PFSK-1 (cell line): Measurements from ENCODE around the gene INTS2.

Experiments
- FOXP2 ChIP-seq: optimal IDR thresholded peaks from 2 replicates; pipeline ENCODE3; 2011; ENCODE audit warnings: borderline replicate concordance, control low read depth, inconsistent platforms; ENCODE audit not compliant: insufficient read depth; ENCODE audit errors: extremely low read length, extremely low read depth
- POLR2AphosphoS5 ChIP-seq: IDR thresholded peaks from 2 replicates; pipeline ENCODE4 v1.6.1; 2012; ENCODE audit warnings: low read depth, mild to moderate bottlenecking, control low read depth, low read length, moderate library complexity
- REST ChIP-seq, 2 experiments: IDR thresholded peaks; 2 replicates each; pipeline versions ENCODE4 v1.6.1 to v1.8.0; 2011 to 2012; ENCODE audit warnings: low read depth in 2 of 2, low read length in 2 of 2, control low read depth in 1 of 2, inconsistent platforms in 1 of 2, mild to moderate bottlenecking in 1 of 2, moderate library complexity in 1 of 2; ENCODE audit not compliant: insufficient read depth in 1 of 2
- SIN3A ChIP-seq: IDR thresholded peaks from 2 replicates; pipeline ENCODE4 v1.6.1; 2012; ENCODE audit warnings: mild to moderate bottlenecking, low read length, moderate library complexity, borderline replicate concordance; ENCODE audit not compliant: insufficient read depth
- TAF1 ChIP-seq: IDR thresholded peaks from 2 replicates; pipeline ENCODE4 v1.6.1; 2012; ENCODE audit warnings: low read length, control low read depth, borderline replicate concordance; ENCODE audit not compliant: insufficient read depth

The INTS2 gene

GRCh38 chr17:61852857-61853256 lies 74.9 kb downstream of the INTS2 start:
- TF ChIP-seq REST (IDR thresholded peaks at IDR 0.05; ENCODE audit: insufficient read depth in 1 of 2, low read depth in 2 of 2, low read length in 2 of 2) (no peak), POLR2AphosphoS5 (no peak), TAF1 (no peak), SIN3A (no peak)

GRCh38 chr17:61849674-61850073 lies 78.1 kb downstream of the INTS2 start:
- TF ChIP-seq SIN3A (no peak), REST (IDR thresholded peaks at IDR 0.05; ENCODE audit: insufficient read depth in 1 of 2, low read depth in 2 of 2, low read length in 2 of 2) (no peak), TAF1 (no peak), POLR2AphosphoS5 (no peak), FOXP2 (no peak)

- TF ChIP-seq POLR2AphosphoS5 (no peak), REST (IDR thresholded peaks at IDR 0.05; ENCODE audit: insufficient read depth in 1 of 2, low read depth in 2 of 2, low read length in 2 of 2) (no peak), TAF1 (no peak), SIN3A (no peak), FOXP2 (no peak)
Observed at GRCh38 chr17:61848896-61849295, 78.9 kb downstream of the INTS2 start.

GRCh38 chr17:61848247-61848646 lies 79.5 kb downstream of the INTS2 start:
- TF ChIP-seq POLR2AphosphoS5 (no peak), REST (IDR thresholded peaks at IDR 0.05; ENCODE audit: insufficient read depth in 1 of 2, low read depth in 2 of 2, low read length in 2 of 2) (no peak), SIN3A (no peak), FOXP2 (no peak), TAF1 (no peak)

- TF ChIP-seq POLR2AphosphoS5, result no peak
Observed at GRCh38 chr17:61847659-61848058, 80.1 kb downstream of the INTS2 start.
